RPMI7951 (cell line): Measurements from ENCODE around the gene LARP7. TPM values are rescaled to one million over a fixed set of nuclear protein-coding genes. Genes with fewer than 3 reads are reported as not detected.

Experiments
- total RNA-seq: library from RNA; depleted of rRNA; stranded (reverse); fragments of >200 nt; shearing (Covaris generic); gene quantifications from 2 replicates; pipeline ENCODE4 v1.2.3, GENCODE V29; 2014; rRNA removed

Gene LARP7
- total RNA-seq, 1 experiment from 2014 or later = 33.8 TPM

Other genes with a start within 250 kb of the LARP7 start
- gene NEUROG2, start 121.0 kb upstream of the LARP7 start, total RNA-seq = 0.12 TPM in 1 of 2 replicates, not detected in the other
- gene ZGRF1, start 234 bp upstream of the LARP7 start, total RNA-seq = 11.6 and 21.6 TPM in 2 replicates